ENCODE results near the gene GDF2.

Gene GDF2

DNA sequence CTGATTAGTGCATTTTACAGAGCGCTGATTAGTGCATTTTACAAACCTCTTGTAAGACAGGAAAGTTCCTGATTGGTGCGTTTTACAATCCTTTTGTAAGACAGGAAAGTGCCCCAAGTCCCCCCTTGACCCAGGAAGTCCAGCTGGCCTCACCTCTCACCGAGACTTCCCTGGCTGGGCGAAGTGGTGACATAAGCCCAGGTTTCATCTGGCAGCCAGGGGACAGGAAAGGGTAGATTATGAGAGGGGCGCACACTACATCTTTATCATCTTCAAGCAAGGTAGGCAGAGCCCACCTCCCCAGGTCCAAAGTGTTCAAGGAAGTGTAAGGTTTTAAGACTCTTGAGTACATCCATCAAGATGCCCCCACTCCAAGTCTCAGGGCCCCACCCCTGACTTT lies 27.8 kb upstream of the GDF2 start:
- H3K9ac ChIP-seq (ENCODE audit: low read length) = no peak overlapping the region
- H3K27ac ChIP-seq (ENCODE audit: low read length) = no peak overlapping the region
- H3K4me3 ChIP-seq (ENCODE audit: low read length) = no peak overlapping the region
- peaks cover 13% of the 10 kb centered on the region for H3K27me3 ChIP-seq (ENCODE audit: control insufficient read depth, insufficient read depth, low read length)
- no peaks in the 10 kb centered on the region for H3K36me3 ChIP-seq (ENCODE audit: control insufficient read depth, low read depth, low read length)
- H3K9me3 ChIP-seq (ENCODE audit: control insufficient read depth, low read depth, low read length) = no peaks in the 10 kb centered on the region
- H3K4me1 ChIP-seq (ENCODE audit: control insufficient read depth, low read depth, low read length) = peaks cover 9% of the 10 kb centered on the region

DNA sequence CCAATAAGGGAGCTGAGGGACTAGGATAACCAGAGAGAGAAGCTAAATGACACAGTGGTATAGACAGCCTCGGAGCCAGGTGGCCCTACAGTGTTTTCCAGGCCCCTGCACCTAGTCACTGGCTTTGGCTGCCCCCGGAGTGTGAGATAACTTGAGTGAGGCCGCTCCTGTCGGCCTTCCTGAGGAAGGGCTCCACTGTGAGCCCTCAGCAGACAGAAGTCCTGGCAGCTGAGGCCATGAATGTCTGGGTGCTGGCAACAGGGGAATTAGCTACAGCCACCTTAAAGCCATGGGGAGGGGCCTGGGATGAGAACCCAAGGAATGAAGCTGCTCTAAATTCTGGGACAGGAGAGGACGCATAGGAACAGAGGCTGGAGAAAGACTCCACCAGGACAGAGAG lies 26.8 kb upstream of the GDF2 start:
- H3K9ac ChIP-seq (ENCODE audit: low read length) = no peak overlapping the region
- H3K4me3 ChIP-seq (ENCODE audit: low read length) = no peak overlapping the region
- H3K4me1 ChIP-seq (ENCODE audit: control insufficient read depth, low read depth, low read length) = peaks cover 13% of the 10 kb centered on the region
- H3K9me3 ChIP-seq (ENCODE audit: control insufficient read depth, low read depth, low read length) = no peaks in the 10 kb centered on the region
- H3K27ac ChIP-seq (ENCODE audit: low read length) = no peak overlapping the region
- peaks cover 22% of the 10 kb centered on the region for H3K27me3 ChIP-seq (ENCODE audit: control insufficient read depth, insufficient read depth, low read length)
- no peaks in the 10 kb centered on the region for H3K36me3 ChIP-seq (ENCODE audit: control insufficient read depth, low read depth, low read length)

DNA sequence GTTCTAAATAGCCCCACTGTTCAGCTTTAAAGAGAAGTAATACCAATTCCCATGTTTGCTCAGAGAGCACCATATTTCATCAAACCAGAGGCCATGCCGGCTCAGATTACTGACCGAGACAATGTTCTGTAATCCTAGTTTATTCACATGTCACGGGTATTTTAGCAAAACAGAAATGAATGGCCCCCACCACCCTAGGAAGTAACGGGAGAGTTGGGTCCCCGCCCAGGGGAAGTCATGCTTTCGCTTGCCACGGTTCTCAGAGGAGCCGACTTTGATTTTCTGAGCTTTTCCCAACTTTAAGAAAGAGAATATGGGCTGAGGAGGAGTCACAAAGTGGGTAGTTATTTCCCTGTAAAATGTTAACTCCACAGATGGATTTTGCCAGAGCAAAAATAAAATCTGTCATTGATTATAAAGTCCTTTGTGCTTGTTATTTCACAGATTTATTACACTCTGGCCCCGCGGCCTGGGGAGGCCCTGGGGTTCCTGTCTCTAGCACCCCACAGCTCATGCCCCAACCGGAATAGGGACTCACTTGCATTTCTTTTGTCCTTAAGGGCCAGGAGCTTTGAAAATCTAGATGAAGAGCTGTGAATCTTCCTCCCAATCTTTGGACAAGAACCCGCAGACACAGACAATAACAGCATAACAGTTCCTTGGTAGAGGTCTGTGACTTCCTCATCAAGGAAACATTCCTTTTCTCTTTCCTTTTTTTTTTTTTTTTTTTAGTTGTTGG lies 25.9 kb upstream of the GDF2 start:
- peaks cover 13% of the 10 kb centered on the region for H3K4me1 ChIP-seq (ENCODE audit: control insufficient read depth, low read depth, low read length)
- H3K4me3 ChIP-seq (ENCODE audit: low read length) = no peak overlapping the region
- no peak overlapping the region for H3K27ac ChIP-seq (ENCODE audit: low read length)
- no peaks in the 10 kb centered on the region for H3K36me3 ChIP-seq (ENCODE audit: control insufficient read depth, low read depth, low read length)
- peaks cover 31% of the 10 kb centered on the region for H3K27me3 ChIP-seq (ENCODE audit: control insufficient read depth, insufficient read depth, low read length)
- no peaks in the 10 kb centered on the region for H3K9me3 ChIP-seq (ENCODE audit: control insufficient read depth, low read depth, low read length)
- no peak overlapping the region for H3K9ac ChIP-seq (ENCODE audit: low read length)

DNA sequence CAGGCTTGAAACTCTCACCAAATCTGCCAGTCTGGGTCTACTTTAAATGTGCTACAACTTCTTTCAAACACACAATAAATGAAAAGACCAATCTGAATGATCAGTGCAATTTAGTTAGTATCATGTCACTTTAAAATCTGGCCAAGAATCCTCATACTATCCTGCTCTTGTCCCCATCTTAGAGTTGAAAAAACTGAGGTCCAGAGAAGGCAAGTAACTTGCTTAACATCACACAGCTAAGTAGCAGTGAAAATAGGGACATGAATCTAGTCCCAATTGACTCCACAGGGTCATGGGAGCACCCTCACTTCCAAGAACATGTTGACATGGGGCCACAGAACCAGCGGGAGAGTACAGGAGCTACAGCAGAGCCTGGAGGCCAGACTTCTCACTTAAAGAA lies 25.3 kb upstream of the GDF2 start:
- H3K27ac ChIP-seq (ENCODE audit: low read length) = no peak overlapping the region
- no peak overlapping the region for H3K9ac ChIP-seq (ENCODE audit: low read length)
- H3K36me3 ChIP-seq (ENCODE audit: control insufficient read depth, low read depth, low read length) = no peaks in the 10 kb centered on the region

DNA sequence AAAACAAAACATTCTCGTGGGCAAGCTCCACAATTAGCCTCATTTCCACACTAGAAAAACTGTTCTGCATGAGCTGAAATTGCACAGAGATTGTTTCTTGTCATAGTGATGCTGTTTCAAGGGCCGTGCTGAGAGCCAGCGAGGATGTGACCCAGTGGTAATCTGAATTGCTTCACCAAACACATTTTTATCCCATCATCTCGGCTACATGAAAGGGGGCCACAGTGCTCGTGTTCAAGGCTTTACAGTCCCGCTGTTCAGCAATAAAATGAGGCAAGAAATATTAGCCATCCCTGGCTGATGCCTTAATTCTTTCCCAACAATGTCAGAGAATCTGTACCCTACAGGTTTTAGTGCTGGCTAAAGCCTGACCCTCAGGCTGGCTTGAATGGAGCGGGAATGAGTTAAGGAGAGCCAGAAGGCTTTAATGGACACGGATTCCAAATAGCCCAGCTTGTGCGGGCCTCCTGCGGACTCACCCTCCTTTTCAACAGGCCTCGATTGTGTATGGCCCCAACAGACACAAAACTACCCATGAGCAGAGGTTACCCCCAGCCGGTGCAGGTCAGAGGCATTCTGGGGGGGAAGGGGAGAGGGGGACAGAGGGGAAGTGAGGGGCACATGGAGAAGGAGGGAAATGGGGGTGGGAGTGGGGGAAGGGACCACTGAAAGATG lies 24.3 kb upstream of the GDF2 start:
- Histone ChIP-seq H3K27me3 (ENCODE audit: control insufficient read depth, insufficient read depth, low read length) (peaks cover 41% of the 10 kb centered on the region), H3K4me3 (ENCODE audit: low read length) (no peak overlapping the region), H3K9me3 (ENCODE audit: control insufficient read depth, low read depth, low read length) (no peaks in the 10 kb centered on the region), H3K27ac (ENCODE audit: low read length) (no peak overlapping the region), H3K4me1 (ENCODE audit: control insufficient read depth, low read depth, low read length) (peaks cover 13% of the 10 kb centered on the region), H3K36me3 (ENCODE audit: control insufficient read depth, low read depth, low read length) (no peaks in the 10 kb centered on the region), H3K9ac (ENCODE audit: low read length) (no peak overlapping the region)

More for the DNA sequence above, 25.3 kb upstream of the GDF2 start:
- Histone ChIP-seq H3K27me3 (ENCODE audit: control insufficient read depth, insufficient read depth, low read length) (peaks cover 37% of the 10 kb centered on the region), H3K4me1 (ENCODE audit: control insufficient read depth, low read depth, low read length) (peaks cover 13% of the 10 kb centered on the region), H3K9me3 (ENCODE audit: control insufficient read depth, low read depth, low read length) (no peaks in the 10 kb centered on the region), H3K4me3 (ENCODE audit: low read length) (no peak overlapping the region)

DNA sequence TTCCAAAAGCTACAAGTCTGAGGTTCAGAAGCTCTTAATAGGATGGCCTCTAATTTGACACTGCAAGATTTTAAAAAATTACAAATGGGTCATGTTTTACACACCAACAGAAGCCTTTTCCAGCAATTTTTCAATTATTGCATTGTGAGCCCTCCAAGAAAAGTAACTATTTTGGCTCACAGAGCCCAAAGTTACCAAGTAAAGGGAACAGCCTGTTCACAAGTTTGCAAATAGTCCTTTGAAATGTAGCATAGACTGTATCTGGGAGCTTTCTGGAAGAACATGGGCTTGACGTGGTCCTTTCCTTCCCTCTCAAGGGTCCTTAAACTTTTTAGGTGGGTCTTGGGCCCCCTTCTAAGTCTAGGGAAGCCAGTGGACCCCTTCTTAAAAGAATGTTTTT lies 23.5 kb upstream of the GDF2 start:
- no peak overlapping the region for H3K9ac ChIP-seq (ENCODE audit: low read length)
- no peak overlapping the region for H3K4me3 ChIP-seq (ENCODE audit: low read length)
- no peak overlapping the region for H3K27ac ChIP-seq (ENCODE audit: low read length)
- peaks cover 13% of the 10 kb centered on the region for H3K4me1 ChIP-seq (ENCODE audit: control insufficient read depth, low read depth, low read length)
- H3K9me3 ChIP-seq (ENCODE audit: control insufficient read depth, low read depth, low read length) = no peaks in the 10 kb centered on the region
- no peaks in the 10 kb centered on the region for H3K36me3 ChIP-seq (ENCODE audit: control insufficient read depth, low read depth, low read length)
- H3K27me3 ChIP-seq (ENCODE audit: control insufficient read depth, insufficient read depth, low read length) = peaks cover 41% of the 10 kb centered on the region

DNA sequence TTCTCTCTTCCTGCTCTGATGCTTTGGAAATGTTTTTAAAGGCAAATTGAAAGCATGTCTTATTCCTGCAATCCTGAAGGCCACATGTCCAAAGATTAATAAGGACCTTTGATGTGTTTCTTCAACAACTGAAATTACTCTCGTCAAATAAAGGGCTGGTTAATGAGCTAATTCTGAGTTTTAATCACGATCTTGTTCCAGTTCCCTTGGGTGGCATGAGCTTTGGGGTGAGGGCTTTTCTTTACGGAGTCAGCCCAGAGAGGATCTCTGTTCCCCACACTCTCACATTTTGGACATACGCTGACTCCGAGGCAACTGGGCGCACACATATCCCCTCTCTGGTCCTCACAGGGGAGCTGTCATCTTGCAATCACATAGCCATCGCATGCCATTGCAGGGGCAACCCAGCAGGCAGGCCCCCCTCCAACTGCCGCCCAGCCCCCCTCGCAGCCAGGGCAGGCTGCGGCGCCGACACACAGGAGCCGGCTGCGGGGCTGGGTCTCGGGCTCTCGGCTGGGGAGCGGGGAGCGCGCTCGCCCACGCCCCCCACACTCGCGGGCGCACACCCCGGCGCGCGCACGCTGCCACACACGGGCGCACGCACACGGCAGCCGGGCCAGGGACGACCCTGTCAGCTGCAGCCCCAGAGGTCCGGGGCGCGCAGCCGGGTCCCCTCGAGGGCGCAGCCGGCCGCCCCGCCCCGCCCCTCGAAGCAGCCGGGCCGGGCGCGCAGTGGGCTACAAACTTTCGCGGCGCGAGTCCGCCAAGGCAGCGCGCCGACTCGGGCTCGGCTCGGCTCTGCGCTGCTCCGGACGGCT lies 22.4 kb upstream of the GDF2 start, which contains the start of gene GDF10:
TSS of gene GDF10 (plus strand) at position 587 of the 818 bp plus-strand sequence. CDS start 455 bp downstream, outside the sequence.
- Histone ChIP-seq H3K4me3 (ENCODE audit: low read length) (peak within 1 kb of the TSS; percentile 53), H3K9me3 (ENCODE audit: control insufficient read depth, low read depth, low read length) (no peaks in the 10 kb centered on the region), H3K27ac (ENCODE audit: low read length) (no peak within 1 kb of the TSS), H3K4me1 (ENCODE audit: control insufficient read depth, low read depth, low read length) (peaks cover 13% of the 10 kb centered on the region), H3K9ac (ENCODE audit: low read length) (no peak within 1 kb of the TSS), H3K27me3 (ENCODE audit: control insufficient read depth, insufficient read depth, low read length) (peaks cover 41% of the 10 kb centered on the region), H3K36me3 (ENCODE audit: control insufficient read depth, low read depth, low read length) (no peaks in the 10 kb centered on the region)

DNA sequence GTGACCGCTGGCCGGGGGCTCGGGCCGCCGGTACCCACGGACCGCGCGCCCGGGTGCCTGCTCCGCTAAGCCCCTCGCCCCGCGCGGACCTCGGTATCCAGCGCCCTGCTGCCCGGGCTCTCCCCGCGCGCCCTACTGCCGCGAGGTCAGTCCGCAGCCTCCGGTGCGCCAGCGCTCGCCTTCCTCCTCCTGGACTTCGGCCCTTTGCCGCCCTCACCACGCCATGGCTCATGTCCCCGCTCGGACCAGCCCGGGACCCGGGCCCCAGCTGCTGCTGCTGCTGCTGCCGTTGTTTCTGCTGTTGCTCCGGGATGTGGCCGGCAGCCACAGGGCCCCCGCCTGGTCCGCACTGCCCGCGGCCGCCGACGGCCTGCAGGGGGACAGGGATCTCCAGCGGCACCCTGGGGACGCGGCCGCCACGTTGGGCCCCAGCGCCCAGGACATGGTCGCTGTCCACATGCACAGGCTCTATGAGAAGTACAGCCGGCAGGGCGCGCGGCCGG lies 21.8 kb upstream of the GDF2 start:
- H3K9me3 ChIP-seq (ENCODE audit: control insufficient read depth, low read depth, low read length) = no peaks in the 10 kb centered on the region
- no peaks in the 10 kb centered on the region for H3K36me3 ChIP-seq (ENCODE audit: control insufficient read depth, low read depth, low read length)
- H3K27ac ChIP-seq (ENCODE audit: low read length) = no peak overlapping the region
- H3K9ac ChIP-seq (ENCODE audit: low read length) = no peak overlapping the region
- H3K4me3 ChIP-seq (ENCODE audit: low read length) = peak overlapping the region; percentile 53
- H3K27me3 ChIP-seq (ENCODE audit: control insufficient read depth, insufficient read depth, low read length) = peaks cover 41% of the 10 kb centered on the region
- peaks cover 13% of the 10 kb centered on the region for H3K4me1 ChIP-seq (ENCODE audit: control insufficient read depth, low read depth, low read length)

DNA sequence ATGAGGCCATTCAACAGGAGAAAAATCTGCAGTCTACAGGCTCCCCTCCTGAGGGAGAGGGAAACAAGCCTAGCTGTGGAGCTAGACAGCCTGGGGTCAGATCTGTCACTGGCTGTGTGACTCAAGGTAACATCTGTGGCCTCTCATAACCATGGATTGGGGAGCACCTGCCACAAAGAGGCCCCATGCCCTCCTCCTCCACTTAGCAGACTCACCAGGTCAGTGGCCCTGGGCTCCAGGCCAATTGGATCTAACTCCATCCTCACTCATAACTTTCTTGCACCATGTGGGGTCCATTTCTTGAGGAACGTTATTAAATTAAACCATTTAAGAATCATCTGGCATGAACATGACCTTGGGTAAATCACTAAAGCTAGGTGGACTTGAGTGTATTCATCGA lies 20.4 kb upstream of the GDF2 start:
- peaks cover 41% of the 10 kb centered on the region for H3K27me3 ChIP-seq (ENCODE audit: control insufficient read depth, insufficient read depth, low read length)
- H3K4me1 ChIP-seq (ENCODE audit: control insufficient read depth, low read depth, low read length) = peaks cover 4% of the 10 kb centered on the region

DNA sequence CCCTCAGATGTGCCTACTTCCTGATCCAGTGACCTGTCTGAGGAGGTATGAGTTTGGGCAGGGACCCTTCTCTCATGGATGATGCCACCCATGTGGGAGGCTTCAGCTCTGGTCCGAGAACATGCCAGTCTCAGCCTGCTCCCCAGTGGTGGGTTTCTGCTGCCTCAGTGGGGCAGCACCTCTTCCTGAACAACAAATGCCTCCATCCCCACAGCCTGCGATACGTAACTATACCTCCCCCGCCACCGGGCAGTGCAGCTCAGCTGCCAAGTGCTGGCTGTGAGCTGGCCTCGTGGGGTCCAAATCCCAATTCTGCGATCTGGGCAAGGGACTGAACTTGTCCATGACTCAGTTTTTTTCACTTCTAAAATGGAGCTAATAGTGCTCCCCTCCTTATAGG lies 19.1 kb upstream of the GDF2 start:
- no peak overlapping the region for H3K27ac ChIP-seq (ENCODE audit: low read length)
- H3K27me3 ChIP-seq (ENCODE audit: control insufficient read depth, insufficient read depth, low read length) = peaks cover 41% of the 10 kb centered on the region
- no peaks in the 10 kb centered on the region for H3K9me3 ChIP-seq (ENCODE audit: control insufficient read depth, low read depth, low read length)
- H3K4me1 ChIP-seq (ENCODE audit: control insufficient read depth, low read depth, low read length) = peaks cover 6% of the 10 kb centered on the region
- no peak overlapping the region for H3K4me3 ChIP-seq (ENCODE audit: low read length)
- H3K9ac ChIP-seq (ENCODE audit: low read length) = no peak overlapping the region
- no peaks in the 10 kb centered on the region for H3K36me3 ChIP-seq (ENCODE audit: control insufficient read depth, low read depth, low read length)

More for the DNA sequence above, 20.4 kb upstream of the GDF2 start:
- Histone ChIP-seq H3K9me3 (ENCODE audit: control insufficient read depth, low read depth, low read length) (no peaks in the 10 kb centered on the region), H3K27ac (ENCODE audit: low read length) (no peak overlapping the region), H3K9ac (ENCODE audit: low read length) (no peak overlapping the region), H3K36me3 (ENCODE audit: control insufficient read depth, low read depth, low read length) (no peaks in the 10 kb centered on the region), H3K4me3 (ENCODE audit: low read length) (no peak overlapping the region)

DNA sequence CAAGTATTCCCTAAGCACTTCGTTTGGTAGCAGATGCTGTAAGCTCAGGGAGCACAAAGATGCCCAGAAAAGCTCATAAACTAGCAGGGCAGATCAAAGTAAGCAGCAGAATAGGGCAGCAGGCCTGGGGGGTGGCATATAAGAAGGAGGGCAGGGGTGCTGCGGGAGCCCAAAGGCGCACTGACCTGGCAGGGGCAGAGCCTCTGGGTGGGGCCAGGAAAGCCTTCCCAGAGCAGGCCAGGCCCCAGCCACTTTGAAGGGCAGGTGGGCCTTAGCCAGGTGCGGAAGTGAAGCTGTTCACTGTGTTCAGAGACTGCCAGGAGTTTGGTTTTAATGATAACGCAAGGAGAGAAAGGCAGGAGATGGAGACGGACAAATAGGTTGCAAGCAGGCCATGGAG lies 18.4 kb upstream of the GDF2 start:
- Histone ChIP-seq H3K27ac (ENCODE audit: low read length) (no peak overlapping the region), H3K27me3 (ENCODE audit: control insufficient read depth, insufficient read depth, low read length) (peaks cover 34% of the 10 kb centered on the region), H3K9me3 (ENCODE audit: control insufficient read depth, low read depth, low read length) (no peaks in the 10 kb centered on the region), H3K4me3 (ENCODE audit: low read length) (no peak overlapping the region), H3K36me3 (ENCODE audit: control insufficient read depth, low read depth, low read length) (no peaks in the 10 kb centered on the region), H3K4me1 (ENCODE audit: control insufficient read depth, low read depth, low read length) (peaks cover 7% of the 10 kb centered on the region), H3K9ac (ENCODE audit: low read length) (no peak overlapping the region)
